ENCODE results near the gene TMEM179. TPM values are rescaled to one million over a fixed set of nuclear protein-coding genes. Genes with fewer than 3 reads are reported as not detected.

Gene TMEM179
- total RNA-seq, 4 donors from 2014 or later: 0.66 to 0.84 (median 0.78) TPM; not detected in 1

DNA sequence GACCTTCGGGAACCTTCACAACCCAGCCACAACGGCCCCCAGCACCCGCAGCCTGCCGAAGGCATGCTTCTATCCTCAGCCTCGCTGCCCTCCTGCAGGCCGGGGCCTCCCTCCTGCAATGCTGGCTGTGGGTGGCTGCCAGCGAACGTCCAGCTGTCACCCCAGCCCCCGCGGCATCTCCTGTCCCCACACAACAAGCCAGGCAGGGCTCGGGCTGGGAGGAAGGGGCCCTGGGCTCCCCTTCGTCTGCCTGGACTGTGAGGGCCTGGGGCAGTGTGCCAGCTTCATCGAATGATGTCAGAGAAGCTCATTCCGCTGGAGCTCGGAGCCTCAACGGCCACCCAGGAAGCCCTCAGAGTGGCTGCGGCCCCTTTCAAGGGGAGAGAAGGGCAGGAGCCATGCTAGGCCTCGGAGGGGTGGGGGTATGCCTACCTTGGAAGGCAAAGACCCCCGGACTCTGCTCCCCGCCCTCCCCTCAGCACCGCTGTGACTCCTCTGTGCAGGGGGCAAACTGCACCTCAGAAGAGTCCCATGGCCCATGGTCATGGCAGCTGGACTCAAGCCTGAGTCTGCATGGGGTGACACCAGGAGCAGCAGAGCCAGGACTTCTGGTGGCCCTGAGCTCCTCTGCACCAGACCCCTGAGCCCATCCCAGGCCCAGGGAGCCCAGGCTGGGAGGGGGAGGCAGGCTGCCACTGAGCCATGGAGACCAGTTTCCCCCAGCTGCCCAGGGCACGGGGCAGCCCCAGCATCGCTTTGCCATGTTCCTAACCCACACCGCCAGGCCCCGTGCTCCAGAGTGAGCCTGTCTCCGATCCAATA lies 49.8 kb downstream of the TMEM179 start:
- H3K4me3 ChIP-seq: no peak overlapping the region
- H3K27ac ChIP-seq: no peak overlapping the region
- H3K4me1 ChIP-seq: no peaks in the 10 kb centered on the region
- no peaks in the 10 kb centered on the region for H3K9me3 ChIP-seq
- DNase-seq (ENCODE audit: low spot score in 2 of 2): no peak
- no peak for TF ChIP-seq POLR2A (IDR thresholded peaks at IDR 0.05)
- TF ChIP-seq, protein P1, sequence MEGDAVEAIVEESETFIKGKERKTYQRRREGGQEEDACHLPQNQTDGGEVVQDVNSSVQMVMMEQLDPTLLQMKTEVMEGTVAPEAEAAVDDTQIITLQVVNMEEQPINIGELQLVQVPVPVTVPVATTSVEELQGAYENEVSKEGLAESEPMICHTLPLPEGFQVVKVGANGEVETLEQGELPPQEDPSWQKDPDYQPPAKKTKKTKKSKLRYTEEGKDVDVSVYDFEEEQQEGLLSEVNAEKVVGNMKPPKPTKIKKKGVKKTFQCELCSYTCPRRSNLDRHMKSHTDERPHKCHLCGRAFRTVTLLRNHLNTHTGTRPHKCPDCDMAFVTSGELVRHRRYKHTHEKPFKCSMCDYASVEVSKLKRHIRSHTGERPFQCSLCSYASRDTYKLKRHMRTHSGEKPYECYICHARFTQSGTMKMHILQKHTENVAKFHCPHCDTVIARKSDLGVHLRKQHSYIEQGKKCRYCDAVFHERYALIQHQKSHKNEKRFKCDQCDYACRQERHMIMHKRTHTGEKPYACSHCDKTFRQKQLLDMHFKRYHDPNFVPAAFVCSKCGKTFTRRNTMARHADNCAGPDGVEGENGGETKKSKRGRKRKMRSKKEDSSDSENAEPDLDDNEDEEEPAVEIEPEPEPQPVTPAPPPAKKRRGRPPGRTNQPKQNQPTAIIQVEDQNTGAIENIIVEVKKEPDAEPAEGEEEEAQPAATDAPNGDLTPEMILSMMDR (IDR thresholded peaks at IDR 0.05): no peak
- no peak for TF ChIP-seq EP300 (IDR thresholded peaks at IDR 0.05)
- WGBS, 2 donors: 41 to 51% methylated on average over 20 of the region's 26 CpGs
- no peaks in the 10 kb centered on the region for H3K36me3 ChIP-seq
- H3K27me3 ChIP-seq: peaks cover 0 to 11% of the 10 kb centered on the region in 2 donors

DNA sequence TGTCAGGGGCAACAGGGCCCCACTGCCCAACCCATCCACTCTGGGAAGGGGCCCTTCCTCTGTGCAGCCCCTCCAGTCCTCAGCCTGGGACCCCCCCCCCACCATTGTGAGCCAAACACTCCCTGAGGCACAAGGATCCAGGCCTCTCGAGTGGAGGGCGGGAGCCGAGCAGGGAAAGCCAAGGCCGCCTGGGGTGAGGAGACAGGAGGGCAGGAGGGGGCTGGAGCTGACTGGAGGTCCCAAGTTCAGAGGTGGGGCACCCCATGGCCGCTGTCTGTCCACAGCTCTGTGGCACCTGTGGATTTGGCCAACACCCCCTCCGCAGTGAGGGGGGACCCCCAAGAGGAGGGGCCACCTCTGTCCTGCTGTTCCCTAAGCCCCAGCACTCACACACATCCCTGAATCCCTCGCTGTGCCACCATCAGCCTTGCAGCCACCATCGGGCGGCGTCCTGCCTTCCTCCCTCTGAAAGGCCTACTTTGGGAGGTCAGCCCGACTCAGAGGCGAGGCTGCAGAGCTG lies 50.4 kb downstream of the TMEM179 start:
- Histone ChIP-seq H3K27me3 (peaks cover 0 to 12% of the 10 kb centered on the region in 2 donors), H3K36me3 (no peaks in the 10 kb centered on the region), H3K9me3 (no peaks in the 10 kb centered on the region), H3K4me3 (no peak overlapping the region), H3K27ac (no peak overlapping the region), H3K4me1 (no peaks in the 10 kb centered on the region)
- 59 to 83% methylated on average over 8 to 11 of the region's 12 CpGs for WGBS, 2 donors
- DNase-seq (ENCODE audit: low spot score in 2 of 2): no peak
- no peak for TF ChIP-seq EP300 (IDR thresholded peaks at IDR 0.05)
- no peak for TF ChIP-seq POLR2A (IDR thresholded peaks at IDR 0.05)
- TF ChIP-seq, protein P1 (IDR thresholded peaks at IDR 0.05): no peak

DNA sequence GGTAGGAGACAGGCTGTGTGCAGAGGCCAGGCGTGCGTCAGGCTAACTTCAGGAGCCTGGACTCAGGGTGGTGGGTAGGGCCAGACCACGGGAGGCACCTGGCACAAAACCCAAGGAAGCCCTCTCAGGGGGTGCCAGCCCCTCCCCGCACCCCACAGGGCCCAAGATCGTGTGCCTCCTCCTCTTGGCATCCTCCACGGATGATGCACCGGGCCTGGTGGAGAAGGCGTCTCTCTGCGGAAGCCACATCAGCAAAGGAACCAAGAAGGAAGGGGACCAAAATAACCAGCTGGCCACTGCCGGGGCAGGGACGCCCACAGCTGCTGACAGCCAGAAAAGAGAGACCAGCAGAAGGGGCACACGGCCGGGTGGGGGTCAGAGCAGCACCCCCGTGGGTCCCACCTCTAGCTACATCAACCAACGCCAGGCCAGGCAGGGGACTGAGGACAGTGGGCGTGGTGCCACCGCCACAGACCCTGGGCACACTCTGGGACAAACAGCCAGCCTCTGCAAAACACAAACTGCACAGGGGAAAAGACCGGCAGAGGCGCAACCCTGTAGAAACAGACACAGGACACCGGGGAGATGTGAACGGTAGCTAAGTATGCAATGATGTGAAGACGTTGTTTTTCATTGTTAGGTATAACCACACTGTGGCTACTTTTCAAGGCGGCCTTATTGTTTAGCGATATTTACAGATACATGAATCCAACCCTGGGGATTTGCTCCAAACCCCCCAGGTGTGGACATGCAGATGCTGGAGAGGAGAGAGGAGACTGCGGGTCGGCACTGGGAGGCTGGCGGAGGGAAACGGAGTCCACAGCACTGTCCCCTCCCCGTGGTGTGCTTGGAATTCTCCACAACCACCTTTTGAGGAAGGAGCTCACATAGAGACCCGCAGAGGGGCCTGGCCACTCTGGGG lies 51.1 kb downstream of the TMEM179 start:
- no peaks in the 10 kb centered on the region for H3K4me1 ChIP-seq

DNA sequence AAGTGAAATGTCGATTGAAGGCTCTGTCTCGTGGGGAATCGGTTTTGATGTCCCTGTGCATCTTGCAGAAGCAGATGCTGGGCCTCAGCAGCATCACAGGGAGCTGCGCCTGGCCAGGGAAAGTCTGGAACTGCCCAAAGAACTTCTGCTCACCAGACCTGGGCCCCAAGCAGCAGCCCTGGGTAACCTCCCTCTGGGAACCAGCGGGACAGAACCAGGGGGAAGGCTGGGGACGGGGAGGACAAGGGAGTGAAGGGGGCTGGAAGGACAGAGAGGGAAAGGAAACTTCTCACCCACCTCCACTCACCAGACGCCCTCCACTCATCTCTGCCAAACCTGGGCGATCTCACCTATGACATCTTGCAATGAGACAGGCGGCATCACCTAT lies 51.8 kb downstream of the TMEM179 start:
- Histone ChIP-seq H3K9me3 (no peaks in the 10 kb centered on the region), H3K36me3 (no peaks in the 10 kb centered on the region), H3K4me1 (no peaks in the 10 kb centered on the region), H3K27me3 (peaks cover 0 to 21% of the 10 kb centered on the region in 2 donors), H3K27ac (no peak overlapping the region), H3K4me3 (no peak overlapping the region)
- DNase-seq (ENCODE audit: low spot score in 2 of 2): no peak
- TF ChIP-seq POLR2A (IDR thresholded peaks at IDR 0.05) (no peak), EP300 (IDR thresholded peaks at IDR 0.05) (no peak)
- TF ChIP-seq, protein P1 (IDR thresholded peaks at IDR 0.05): no peak
- WGBS, 2 donors: 74 to 86% methylated on average over 9 of the region's 9 CpGs

More for the DNA sequence above, 51.1 kb downstream of the TMEM179 start:
- no peaks in the 10 kb centered on the region for H3K9me3 ChIP-seq
- no peak overlapping the region for H3K4me3 ChIP-seq
- no peaks in the 10 kb centered on the region for H3K36me3 ChIP-seq
- no peak overlapping the region for H3K27ac ChIP-seq
- TF ChIP-seq EP300 (IDR thresholded peaks at IDR 0.05) (no peak), POLR2A (IDR thresholded peaks at IDR 0.05) (no peak)
- TF ChIP-seq, protein P1 (IDR thresholded peaks at IDR 0.05): no peak
- no peak for DNase-seq (ENCODE audit: low spot score in 2 of 2)
- peaks cover 0 to 16% of the 10 kb centered on the region in 2 donors for H3K27me3 ChIP-seq
- 78 to 87% methylated on average over 23 to 30 of the region's 30 CpGs for WGBS, 2 donors
